Peyer's patch (tissue), 4 donors: ENCODE data around the gene CD300LB. TPM values are rescaled to one million over a fixed set of nuclear protein-coding genes. Genes with fewer than 3 reads are reported as not detected.

Source experiments
- DNase-seq, 3 donors: peaks; one replicate each; pipeline ENCODE4 v3.0.0-alpha.2; 2017 to 2019
- H3K27ac ChIP-seq, 4 donors: fragments of 200-600 bp; sonication (generic); one replicate each; pipeline ENCODE4 v1.5.1; 2016 to 2019
- H3K27me3 ChIP-seq, 2 donors: fragments of 200-600 bp; sonication (generic); one replicate each; pipeline ENCODE4 v1.5.1; 2019
- H3K36me3 ChIP-seq, 3 donors: fragments of 200-600 bp; sonication (generic); one replicate each; pipeline ENCODE4 v1.5.1; 2016 to 2019
- H3K4me1 ChIP-seq, 4 donors: fragments of 200-600 bp; sonication (generic); one replicate each; pipeline ENCODE4 v1.5.1; 2016 to 2019
- H3K4me3 ChIP-seq, 4 donors: fragments of 200-600 bp; sonication (generic); 1 replicate in 3 of 4; 2 replicates in 1 of 4; pipeline ENCODE4 v1.5.1; 2016 to 2019; ENCODE audit warnings: mild to moderate bottlenecking in 1 of 4
- H3K9me3 ChIP-seq, 4 donors: fragments of 200-600 bp; sonication (generic); one replicate each; pipeline ENCODE4 v1.5.1; 2016 to 2019; ENCODE audit warnings: mild to moderate bottlenecking in 1 of 4
- POLR2A ChIP-seq, 2 donors: fragments of 450-650 bp; IDR thresholded peaks; one replicate each; pipeline ENCODE4 v1.5.1; 2017; ENCODE audit warnings: antibody characterized with exemption in 2 of 2, mild to moderate bottlenecking in 2 of 2, moderate library complexity in 2 of 2
- total RNA-seq, 4 donors: library from RNA; depleted of rRNA; stranded (reverse); fragments of >200 nt; gene quantifications; one replicate each; pipeline ENCODE4 v1.1.0, GENCODE V29; 2016
- TF ChIP-seq, protein P1 (sequence below), 6 experiments: fragments of 450-650 bp in 4 of 6; fragments of 200-600 bp in 2 of 6; sonication (generic) in 1 of 6; IDR thresholded peaks; one replicate each; pipeline ENCODE4 v1.5.1; 2017 to 2019; ENCODE audit warnings: antibody characterized with exemption in 6 of 6, mild to moderate bottlenecking in 3 of 6, moderate library complexity in 1 of 6

CD300LB gene
- total RNA-seq, 4 donors from 2014 or later, result not detected

DNA sequence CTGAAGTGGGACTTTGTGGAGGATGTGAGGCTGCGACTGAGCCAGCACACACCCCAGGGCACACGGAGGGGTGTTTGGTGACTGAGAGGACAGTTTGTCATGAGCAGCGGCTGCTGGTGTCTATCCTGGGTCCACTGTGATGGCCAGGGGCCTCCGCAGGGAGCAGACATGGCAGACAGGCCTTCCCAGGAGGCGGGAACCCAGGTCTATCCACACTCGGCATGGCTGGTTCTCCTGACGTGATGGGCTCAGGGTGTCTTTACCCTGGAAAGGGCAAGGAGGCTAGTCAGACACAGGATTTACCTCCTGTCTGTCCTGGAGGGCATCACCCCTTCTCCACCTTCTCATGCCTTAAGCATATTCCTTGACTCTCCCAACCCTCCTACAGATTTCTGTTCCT is 15.3 kb upstream of the CD300LB start:
- H3K4me1 ChIP-seq, result no peaks in the 10 kb centered on the region
- no peak overlapping the region for H3K4me3 ChIP-seq
- DNase-seq, result peak in 1 of 3 donors; percentile 21
- no peaks in the 10 kb centered on the region for H3K9me3 ChIP-seq
- no peaks in the 10 kb centered on the region for H3K36me3 ChIP-seq
- TF ChIP-seq, protein P1, sequence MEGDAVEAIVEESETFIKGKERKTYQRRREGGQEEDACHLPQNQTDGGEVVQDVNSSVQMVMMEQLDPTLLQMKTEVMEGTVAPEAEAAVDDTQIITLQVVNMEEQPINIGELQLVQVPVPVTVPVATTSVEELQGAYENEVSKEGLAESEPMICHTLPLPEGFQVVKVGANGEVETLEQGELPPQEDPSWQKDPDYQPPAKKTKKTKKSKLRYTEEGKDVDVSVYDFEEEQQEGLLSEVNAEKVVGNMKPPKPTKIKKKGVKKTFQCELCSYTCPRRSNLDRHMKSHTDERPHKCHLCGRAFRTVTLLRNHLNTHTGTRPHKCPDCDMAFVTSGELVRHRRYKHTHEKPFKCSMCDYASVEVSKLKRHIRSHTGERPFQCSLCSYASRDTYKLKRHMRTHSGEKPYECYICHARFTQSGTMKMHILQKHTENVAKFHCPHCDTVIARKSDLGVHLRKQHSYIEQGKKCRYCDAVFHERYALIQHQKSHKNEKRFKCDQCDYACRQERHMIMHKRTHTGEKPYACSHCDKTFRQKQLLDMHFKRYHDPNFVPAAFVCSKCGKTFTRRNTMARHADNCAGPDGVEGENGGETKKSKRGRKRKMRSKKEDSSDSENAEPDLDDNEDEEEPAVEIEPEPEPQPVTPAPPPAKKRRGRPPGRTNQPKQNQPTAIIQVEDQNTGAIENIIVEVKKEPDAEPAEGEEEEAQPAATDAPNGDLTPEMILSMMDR (IDR thresholded peaks at IDR 0.05), result no peak
- TF ChIP-seq POLR2A (IDR thresholded peaks at IDR 0.05), result no peak
- no peaks in the 10 kb centered on the region for H3K27me3 ChIP-seq
- no peak overlapping the region for H3K27ac ChIP-seq

GRCh38 chr17:74545843-74546230 is 14.6 kb upstream of the CD300LB start, which contains the start of gene CD300C:
Gene CD300C (minus strand): TSS chr17:74546115. CDS start chr17:74545782, 333 bp downstream.
- peak within 1 kb of the TSS in 2 of 4 donors; percentile 13 to 31 for H3K27ac ChIP-seq
- peak in 2 of 3 donors; percentile 51 to 54 for DNase-seq

GRCh38 chr17:74544991-74545842 is 13.9 kb upstream of the CD300LB start:
- TF ChIP-seq, protein P1 (IDR thresholded peaks at IDR 0.05), result no peak
- no peak for TF ChIP-seq POLR2A (IDR thresholded peaks at IDR 0.05)
- no peaks in the 10 kb centered on the region for H3K36me3 ChIP-seq
- peak overlapping the region in 1 of 4 donors; percentile 18 for H3K4me3 ChIP-seq
- peak overlapping the region in 1 of 4 donors; percentile 13 for H3K27ac ChIP-seq
- DNase-seq, result peak in 1 of 3 donors; percentile 48
- no peaks in the 10 kb centered on the region for H3K4me1 ChIP-seq
- no peaks in the 10 kb centered on the region for H3K27me3 ChIP-seq
- no peaks in the 10 kb centered on the region for H3K9me3 ChIP-seq

More at GRCh38 chr17:74545843-74546230, 14.6 kb upstream of the CD300LB start, which contains the start of gene CD300C:
- no peaks in the 10 kb centered on the region for H3K27me3 ChIP-seq
- H3K4me1 ChIP-seq, result no peaks in the 10 kb centered on the region
- no peaks in the 10 kb centered on the region for H3K36me3 ChIP-seq
- peak within 1 kb of the TSS in 1 of 4 donors; percentile 18 for H3K4me3 ChIP-seq
- H3K9me3 ChIP-seq, result no peaks in the 10 kb centered on the region
- TF ChIP-seq, protein P1 (IDR thresholded peaks at IDR 0.05), result no peak

GRCh38 chr17:74543891-74544760 is 12.9 kb upstream of the CD300LB start:
- Histone ChIP-seq H3K27ac (no peak overlapping the region), H3K4me3 (no peak overlapping the region), H3K4me1 (no peaks in the 10 kb centered on the region), H3K36me3 (no peaks in the 10 kb centered on the region), H3K27me3 (no peaks in the 10 kb centered on the region), H3K9me3 (no peaks in the 10 kb centered on the region)
- TF ChIP-seq POLR2A (IDR thresholded peaks at IDR 0.05), result no peak
- TF ChIP-seq, protein P1 (IDR thresholded peaks at IDR 0.05), result no peak
- DNase-seq, result peak in 1 of 3 donors; percentile 34

DNA sequence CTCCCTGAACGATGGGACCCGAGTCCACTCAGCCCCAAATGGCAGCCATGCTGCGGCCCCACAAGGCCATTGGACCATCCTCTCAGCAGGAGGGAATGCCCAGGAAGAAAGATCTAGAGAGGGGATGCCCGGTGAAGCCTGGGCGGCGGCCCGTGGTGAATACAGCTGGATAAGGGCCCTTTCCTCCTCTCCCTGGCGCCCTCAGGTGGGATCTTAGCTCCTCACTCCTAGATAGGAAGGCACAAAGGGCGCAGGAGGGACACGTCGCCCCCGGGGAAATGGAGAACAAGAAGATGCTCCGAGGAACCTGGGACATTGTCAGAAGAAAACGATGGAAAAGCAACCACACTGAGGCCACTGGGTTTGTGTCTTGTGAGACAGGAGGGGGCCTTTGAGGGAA is 12.1 kb upstream of the CD300LB start:
- H3K27ac ChIP-seq, result no peak overlapping the region
- TF ChIP-seq POLR2A (IDR thresholded peaks at IDR 0.05), result no peak
- TF ChIP-seq, protein P1 (IDR thresholded peaks at IDR 0.05), result no peak
- H3K36me3 ChIP-seq, result no peaks in the 10 kb centered on the region
- no peak overlapping the region for H3K4me3 ChIP-seq
- H3K4me1 ChIP-seq, result no peaks in the 10 kb centered on the region
- no peaks in the 10 kb centered on the region for H3K9me3 ChIP-seq
- no peaks in the 10 kb centered on the region for H3K27me3 ChIP-seq
- peak in 1 of 3 donors; percentile 30 for DNase-seq
